Liver (tissue), 3 donors: ENCODE measurements around the gene ZCCHC14.

Source experiments
- CTCF ChIP-seq: fragments of 150-350 bp; IDR thresholded peaks from 2 replicates; pipeline ENCODE4 v1.5.1; 2017; ENCODE audit warnings: improper control_type of control experiment, low read depth, low read length; ENCODE audit not compliant: missing input control
- TAF1 ChIP-seq: conservative IDR thresholded peaks from 2 replicates; pipeline ENCODE4 v1.6.1; 2016; ENCODE audit warnings: antibody characterized with exemption, mild to moderate bottlenecking
- donor health status: healthy.
- donor health status: healthy.

- TF ChIP-seq CTCF = no peak
- no peak for TF ChIP-seq TAF1
Observed at GRCh38 chr16:87541147-87541871, 48.5 kb upstream of the ZCCHC14 start.
